Activated T-helper 2 cell treated with anti-CD3 and anti-CD28 coated beads, Interferon-gamma antibody, Interleukin-2, Interleukin-4, amounts not matched to agents 10 μg/mL and 5 μg/mL and 100 μg/mL, durations not matched to agents 14 hours and 24 hours and 36 hours (primary cell): ENCODE data around the gene CXCL9. TPM values are rescaled to one million over a fixed set of nuclear protein-coding genes. Genes with fewer than 3 reads are reported as not detected.
"Not testable (repeated sequence)": the region's sequence is repeated elsewhere in the genome, so short reads cannot be mapped to it uniquely, and the experiment has no call there.

ENCODE experiments used
- DNase-seq: peaks from one replicate; pipeline ENCODE4 v3.0.0; 2021; ENCODE audit warnings: low spot score
- H3K27ac Mint-ChIP-seq: one replicate; pipeline ENCODE4 v1.8.0; 2021; ENCODE audit warnings: mixed read lengths
- H3K27me3 Mint-ChIP-seq: one replicate; pipeline ENCODE4 v1.8.0; 2021; ENCODE audit warnings: low read depth, mixed read lengths
- H3K36me3 Mint-ChIP-seq: one replicate; pipeline ENCODE4 v1.8.0; 2021; ENCODE audit warnings: low read depth, mixed read lengths
- H3K4me1 Mint-ChIP-seq: one replicate; pipeline ENCODE4 v1.8.0; 2021; ENCODE audit warnings: low read depth, mixed read lengths
- H3K4me3 Mint-ChIP-seq: one replicate; pipeline ENCODE4 v1.8.0; 2021; ENCODE audit warnings: low read depth, mild to moderate bottlenecking, moderate library complexity, mixed read lengths
- H3K9me3 Mint-ChIP-seq: one replicate; pipeline ENCODE4 v1.8.0; 2021; ENCODE audit warnings: mixed read lengths
- intact Hi-C: fragments of 100-400 bp; cut with micrococcal nuclease; formaldehyde crosslinking; loops from one replicate; pipeline ENCODE4 v1.15.1; 2023
- total RNA-seq: library from RNA; stranded (reverse); gene quantifications from 2 replicates; pipeline ENCODE4 v1.2.3, GENCODE V29; 2022

Gene CXCL9
- total RNA-seq, 1 donor from 2014 or later, result 0.09 TPM

DNA sequence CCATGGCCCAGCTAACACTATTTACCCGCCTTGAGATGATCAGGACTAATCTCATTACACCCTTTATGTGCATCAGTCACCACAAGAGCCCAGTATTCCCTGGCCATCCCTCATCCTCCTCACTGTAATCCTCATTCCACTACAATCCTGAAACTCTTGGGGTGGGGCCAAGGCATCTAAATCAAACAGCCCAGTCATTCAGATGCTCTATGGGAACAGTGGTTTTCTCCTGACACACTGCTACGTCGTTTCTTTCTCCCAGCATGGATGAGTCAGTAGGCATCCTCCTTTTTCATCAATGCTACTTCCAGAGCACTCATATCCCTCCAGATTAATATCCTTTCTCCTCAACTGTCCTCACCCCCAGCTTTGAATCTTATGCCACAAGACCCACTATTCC lies 22.2 kb downstream of the CXCL9 start:
- H3K36me3 Mint-ChIP-seq, result peaks cover 48% of the 10 kb centered on the region
- no peak overlapping the region for H3K4me3 Mint-ChIP-seq
- H3K27ac Mint-ChIP-seq, result no peak overlapping the region
- H3K9me3 Mint-ChIP-seq, result no peaks in the 10 kb centered on the region
- peaks cover 25% of the 10 kb centered on the region for H3K4me1 Mint-ChIP-seq
- no peak for DNase-seq
- H3K27me3 Mint-ChIP-seq, result no peaks in the 10 kb centered on the region
- intact Hi-C loops, result no loop called here

DNA sequence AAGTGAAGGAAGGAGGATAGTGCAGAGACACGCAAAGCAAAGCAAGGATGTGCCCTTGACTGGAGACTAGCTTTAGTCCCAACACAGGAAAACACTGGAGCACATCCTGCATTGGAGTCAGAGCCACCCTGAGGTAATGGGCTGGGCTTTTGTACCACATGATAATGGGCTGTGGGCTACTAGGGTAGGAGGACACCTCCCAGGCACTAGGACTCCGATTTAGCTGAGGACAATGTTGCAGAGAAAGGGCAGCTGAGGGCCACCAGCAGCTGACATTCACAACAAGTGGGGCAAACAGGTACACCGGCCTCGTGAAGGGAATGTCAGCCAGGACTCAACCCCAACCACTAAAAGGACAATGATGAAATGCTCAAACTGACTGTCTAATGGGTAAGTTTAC lies 26.7 kb downstream of the CXCL9 start:
- intact Hi-C loops, result no loop called here
- Mint-ChIP-seq H3K9me3 (no peaks in the 10 kb centered on the region), H3K36me3 (peaks cover 52% of the 10 kb centered on the region), H3K4me3 (no peak overlapping the region), H3K27me3 (no peaks in the 10 kb centered on the region), H3K4me1 (no peaks in the 10 kb centered on the region), H3K27ac (no peak overlapping the region)
- no peak for DNase-seq

DNA sequence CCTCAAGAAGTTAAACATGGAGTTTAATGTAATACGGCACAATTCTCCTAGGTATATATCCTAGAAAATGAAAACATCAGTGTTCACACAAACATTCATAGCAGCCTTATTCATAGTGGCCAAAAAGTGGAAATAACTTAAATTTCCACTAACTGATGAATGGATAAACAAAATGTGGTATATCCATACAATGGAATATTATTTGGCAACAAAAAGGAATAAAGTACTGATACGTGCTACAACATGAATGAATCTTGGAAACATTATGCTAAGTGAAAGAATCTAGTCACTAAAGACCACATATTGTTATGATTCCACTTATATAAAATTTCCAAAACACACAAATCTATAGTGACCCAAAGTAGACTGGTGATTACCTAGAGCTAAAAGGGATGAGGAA lies 31.1 kb downstream of the CXCL9 start:
- intact Hi-C loops, result no loop called here
- H3K27ac Mint-ChIP-seq, result no peak overlapping the region
- DNase-seq, result no peak
- no peaks in the 10 kb centered on the region for H3K27me3 Mint-ChIP-seq
- no peaks in the 10 kb centered on the region for H3K4me1 Mint-ChIP-seq
- no peak overlapping the region for H3K4me3 Mint-ChIP-seq
- H3K9me3 Mint-ChIP-seq, result no peaks in the 10 kb centered on the region
- peaks cover 66% of the 10 kb centered on the region for H3K36me3 Mint-ChIP-seq

DNA sequence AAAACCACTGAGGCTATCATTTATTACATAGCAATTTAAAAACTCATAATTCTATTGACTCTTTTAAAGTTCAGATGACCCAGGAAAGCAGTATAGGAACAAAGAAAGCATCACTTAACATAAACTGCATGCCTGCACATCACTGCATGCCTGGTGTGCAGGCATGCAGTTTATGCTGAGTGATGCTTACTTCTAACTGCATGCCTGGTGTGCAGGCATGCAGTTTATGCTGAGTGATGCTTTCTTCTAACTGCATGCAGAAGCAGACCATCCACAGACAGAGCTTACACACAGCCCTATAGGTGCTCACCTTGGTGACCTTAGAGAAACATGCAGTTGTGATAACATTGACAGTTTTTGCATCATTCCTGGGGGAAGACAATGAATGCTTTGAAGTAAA lies 33.5 kb downstream of the CXCL9 start:
- Mint-ChIP-seq H3K27me3 (no peaks in the 10 kb centered on the region), H3K4me1 (no peaks in the 10 kb centered on the region), H3K27ac (no peak overlapping the region), H3K9me3 (no peaks in the 10 kb centered on the region), H3K36me3 (peaks cover 73% of the 10 kb centered on the region), H3K4me3 (no peak overlapping the region)
- DNase-seq, result no peak
- intact Hi-C loops, result no loop called here

DNA sequence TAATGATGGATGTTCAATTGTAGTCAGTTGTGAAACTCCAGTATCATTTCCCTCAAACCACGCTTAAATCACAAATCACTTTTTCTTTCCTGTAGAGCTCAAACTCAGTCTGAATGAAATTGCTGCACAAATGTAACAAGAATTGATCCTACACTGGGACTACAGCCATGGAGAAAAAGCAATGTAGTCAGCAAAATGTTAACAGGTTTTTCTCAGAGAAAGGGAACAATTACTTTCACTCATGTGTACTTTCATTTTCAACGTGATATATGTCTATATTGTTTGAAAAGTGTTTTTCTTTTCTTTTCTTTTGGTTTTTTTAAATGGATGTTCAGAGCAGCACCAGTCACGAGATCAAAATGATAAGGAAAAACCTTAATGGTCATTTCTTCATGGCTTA lies 39.2 kb downstream of the CXCL9 start:
- H3K9me3 Mint-ChIP-seq, result peaks cover 18% of the 10 kb centered on the region
- intact Hi-C loops, result no loop called here
- DNase-seq, result no peak
- H3K4me1 Mint-ChIP-seq, result peaks cover 8% of the 10 kb centered on the region
- H3K27ac Mint-ChIP-seq, result peak overlapping the region; percentile 18
- H3K4me3 Mint-ChIP-seq, result no peak overlapping the region
- peaks cover 86% of the 10 kb centered on the region for H3K36me3 Mint-ChIP-seq
- H3K27me3 Mint-ChIP-seq, result no peaks in the 10 kb centered on the region

DNA sequence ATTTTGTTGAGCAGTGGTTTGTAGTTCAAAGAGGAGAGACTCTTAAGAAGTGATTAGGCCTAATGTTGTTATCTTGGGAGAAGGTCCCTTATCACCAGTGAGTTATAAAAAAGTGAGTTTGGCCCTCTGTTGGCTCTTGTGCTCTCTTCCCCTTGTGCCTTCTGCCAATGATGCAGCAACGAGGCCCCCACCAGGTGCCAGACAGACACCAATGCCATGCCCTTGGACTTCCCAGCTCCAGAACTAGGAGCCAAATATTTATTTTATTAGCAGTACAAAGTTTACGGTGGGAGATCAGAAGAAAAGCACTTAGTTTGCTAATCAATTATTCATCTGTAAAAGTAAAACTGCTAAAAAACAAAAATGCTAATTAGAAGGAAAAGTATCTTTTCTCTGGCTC lies 43.8 kb downstream of the CXCL9 start:
- H3K9me3 Mint-ChIP-seq, result peaks cover 18% of the 10 kb centered on the region

DNA sequence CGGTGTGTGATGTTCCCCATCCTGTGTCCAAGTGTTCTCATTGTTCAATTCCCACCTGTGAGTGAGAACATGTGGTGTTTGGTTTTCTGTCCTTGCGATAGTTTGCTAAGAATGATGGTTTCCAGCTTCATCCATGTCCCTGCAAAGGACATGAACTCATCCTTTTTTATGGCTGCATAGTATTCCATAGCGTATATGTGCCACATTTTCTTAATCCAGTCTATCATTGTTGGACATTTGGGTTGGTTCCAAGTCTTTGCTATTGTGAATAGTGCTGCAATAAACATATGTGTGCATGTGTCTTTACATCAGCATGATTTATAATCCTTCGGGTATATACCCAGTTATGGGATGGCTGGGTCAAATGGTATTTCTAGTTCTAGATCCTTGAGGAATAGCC lies 45.2 kb downstream of the CXCL9 start:
- DNase-seq, intact Hi-C loops: not testable (repeated sequence)
- peaks cover 18% of the 10 kb centered on the region for H3K9me3 Mint-ChIP-seq

More for the DNA sequence above, 43.8 kb downstream of the CXCL9 start:
- no peak overlapping the region for H3K27ac Mint-ChIP-seq
- intact Hi-C loops, result no loop called here
- H3K4me1 Mint-ChIP-seq, result peaks cover 8% of the 10 kb centered on the region
- no peaks in the 10 kb centered on the region for H3K27me3 Mint-ChIP-seq
- H3K4me3 Mint-ChIP-seq, result no peak overlapping the region
- peaks cover 95% of the 10 kb centered on the region for H3K36me3 Mint-ChIP-seq
- no peak for DNase-seq

DNA sequence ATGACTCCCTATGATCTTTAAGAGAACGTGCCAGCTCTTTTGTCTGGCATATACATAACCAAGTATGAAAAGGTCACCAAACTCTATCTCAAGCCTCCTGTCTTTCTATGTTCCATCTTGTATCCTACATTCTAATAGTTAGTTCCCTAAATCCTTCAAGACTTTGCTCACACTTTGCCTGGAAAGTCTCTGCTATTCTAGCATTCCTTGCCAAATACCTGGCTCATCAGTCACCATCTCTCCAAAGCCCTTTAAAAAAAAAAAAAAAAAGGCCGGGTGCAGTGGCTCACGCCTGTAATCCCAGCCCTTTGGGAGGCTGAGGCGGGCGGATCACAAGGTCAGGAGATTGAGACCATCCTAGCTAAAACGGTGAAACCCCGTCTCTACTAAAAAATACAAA lies 48.8 kb downstream of the CXCL9 start:
- H3K27ac Mint-ChIP-seq, intact Hi-C loops, DNase-seq, H3K4me3 Mint-ChIP-seq, H3K27me3 Mint-ChIP-seq, H3K9me3 Mint-ChIP-seq: not testable (repeated sequence)
- H3K4me1 Mint-ChIP-seq, result peaks cover 13% of the 10 kb centered on the region
- H3K36me3 Mint-ChIP-seq, result peaks cover 94% of the 10 kb centered on the region

More for the DNA sequence above, 45.2 kb downstream of the CXCL9 start:
- H3K27ac Mint-ChIP-seq, H3K27me3 Mint-ChIP-seq, H3K4me1 Mint-ChIP-seq, H3K4me3 Mint-ChIP-seq: not testable (repeated sequence)
- H3K36me3 Mint-ChIP-seq, result peaks cover 95% of the 10 kb centered on the region

DNA sequence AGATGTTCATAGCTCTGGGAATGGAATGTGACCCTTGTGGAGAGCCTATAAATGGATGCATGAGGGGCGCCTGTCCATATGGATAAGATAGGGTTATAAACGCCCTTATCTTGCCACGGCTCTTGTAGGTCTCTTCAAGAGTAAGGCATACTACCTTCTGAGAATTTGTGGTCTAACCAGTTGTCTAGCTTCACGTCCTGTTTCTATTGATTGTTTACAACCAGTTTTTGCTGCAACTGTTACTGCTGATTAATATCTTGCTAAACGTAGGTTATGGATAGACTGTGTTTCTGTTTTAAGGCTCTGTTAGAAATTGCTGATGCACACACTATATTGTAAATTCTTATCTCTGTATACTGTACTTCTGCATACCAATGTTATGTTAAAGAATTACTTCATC lies 52.5 kb downstream of the CXCL9 start:
- H3K27me3 Mint-ChIP-seq, H3K4me3 Mint-ChIP-seq, DNase-seq, H3K27ac Mint-ChIP-seq, H3K9me3 Mint-ChIP-seq, intact Hi-C loops: not testable (repeated sequence)
- H3K4me1 Mint-ChIP-seq, result peaks cover 15% of the 10 kb centered on the region
- peaks cover 91% of the 10 kb centered on the region for H3K36me3 Mint-ChIP-seq

DNA sequence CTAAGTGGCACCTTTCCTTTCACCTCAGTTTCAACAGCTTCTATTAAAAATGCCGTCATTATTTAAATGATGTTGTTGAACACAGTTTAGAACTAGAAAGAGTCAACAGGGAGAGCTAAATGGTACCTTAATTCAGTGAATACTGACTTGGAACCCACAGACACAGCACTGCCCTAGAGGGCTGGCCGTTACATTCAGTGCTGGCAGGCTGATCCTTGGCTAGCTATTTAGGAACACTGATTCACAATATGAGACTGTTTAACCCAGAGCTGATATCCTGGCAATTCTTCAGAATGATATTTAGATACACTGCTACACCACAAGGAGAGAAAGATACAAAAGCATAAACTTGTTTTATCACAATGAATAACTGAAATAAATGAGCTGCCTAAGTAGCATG lies 53.8 kb downstream of the CXCL9 start:
- Mint-ChIP-seq H3K36me3 (peaks cover 90% of the 10 kb centered on the region), H3K27ac (no peak overlapping the region), H3K27me3 (no peaks in the 10 kb centered on the region), H3K4me3 (no peak overlapping the region), H3K4me1 (peaks cover 15% of the 10 kb centered on the region), H3K9me3 (no peaks in the 10 kb centered on the region)
- intact Hi-C loops, result no loop called here
- no peak for DNase-seq

Other genes starting within 250 kb of the CXCL9 start
- 0.11 TPM in 1 of 2 replicates, not detected in the other for gene PPEF2, start 105.1 kb downstream of the CXCL9 start, total RNA-seq
- gene NAAA, start 66.5 kb downstream of the CXCL9 start, total RNA-seq, result 30.8 and 33.9 TPM in 2 replicates
- gene SDAD1, start 16.6 kb downstream of the CXCL9 start, total RNA-seq, result 51.9 and 54.6 TPM in 2 replicates
- gene CXCL10, start 16.0 kb upstream of the CXCL9 start, total RNA-seq, result 1.3 and 1.4 TPM in 2 replicates
- gene CXCL11, start 28.6 kb upstream of the CXCL9 start, total RNA-seq, result not detected in 2 replicates
- gene ART3, start 67.2 kb upstream of the CXCL9 start, total RNA-seq, result not detected in 2 replicates
- 74.7 and 75.6 TPM in 2 replicates for gene NUP54, start 140.9 kb upstream of the CXCL9 start, total RNA-seq
- gene SCARB2, start 206.3 kb upstream of the CXCL9 start, total RNA-seq, result 1.3 and 1.9 TPM in 2 replicates
- gene FAM47E, start 244.2 kb upstream of the CXCL9 start, total RNA-seq, result not detected in 2 replicates